K562 (cell line): ENCODE data around the gene EPHA7. TPM values are rescaled to one million over a fixed set of nuclear protein-coding genes. Genes with fewer than 3 reads are reported as not detected.

Source experiments
- ATAC-seq: fragments of 200-7000 bp; cut with Tn5 transposase; 3 replicates; pipeline ENCODE4 v1.9.1; 2020; ENCODE audit warnings: moderate library complexity
- BruUV-seq: library from RNA; stranded (reverse); fragments of 400-500 nt; replicated peaks from 2 replicates; lab custom pipeline; 2021; lab: Mats Ljungman, UMichigan
- CTCF ChIA-PET: fragments of 300-600 bp; formaldehyde crosslinking; extraction: SDS; loops from one replicate; lab custom pipeline; 2021; ENCODE audit warnings: low intra/inter-chr PET ratio; lab: Yijun Ruan, JAX
- POLR2A ChIA-PET: fragments of 300-600, 350-650 bp; sonication (Branson Sonifier 250); formaldehyde crosslinking; extraction: SDS; loops from one replicate; lab custom pipeline; 2021; ENCODE audit warnings: antibody characterized with exemption, inconsistent platforms; lab: Yijun Ruan, JAX
- DNase-seq, 4 experiments: peaks; one replicate each; pipeline versions ENCODE4 v3.0.0 to v3.0.0-alpha.2; 2011 to 2018; ENCODE audit warnings: low spot score in 3 of 4, mixed read lengths in 3 of 4; ENCODE audit errors: extremely low read depth in 1 of 4
- FAIRE-seq: peaks from 2 replicates; lab custom pipeline; 2011; peaks lifted over from hg19 to GRCh38; lab: Jason Lieb, UNC
- H2AFZ ChIP-seq: 2 replicates; pipeline ENCODE4 v1.6.0; 2011; ENCODE audit warnings: low read depth, low read length, control low read depth, inconsistent platforms
- H3K27ac ChIP-seq: fragments of 200-600 bp; 3 replicates; pipeline ENCODE4 v1.8.0; 2011; ENCODE audit warnings: low read depth, mild to moderate bottlenecking, control low read depth, inconsistent platforms, low read length, moderate library complexity, mixed read lengths; ENCODE audit errors: extremely low read depth
- H3K27me3 ChIP-seq, 2 experiments: fragments of 300-600 bp in 1 of 2; 2 replicates in 1 of 2; 3 replicates in 1 of 2; pipeline versions ENCODE4 v1.6.0 to v1.8.0; 2011; ENCODE audit warnings: inconsistent platforms in 2 of 2, low read length in 2 of 2, mild to moderate bottlenecking in 1 of 2, mixed read lengths in 1 of 2, moderate library complexity in 1 of 2; ENCODE audit not compliant: control insufficient read depth in 2 of 2, insufficient read depth in 2 of 2
- H3K36me3 ChIP-seq: fragments of 300-600 bp; 3 replicates; pipeline ENCODE4 v1.8.0; 2011; ENCODE audit warnings: mild to moderate bottlenecking, low read length, inconsistent platforms; ENCODE audit not compliant: control insufficient read depth, insufficient read depth
- H3K4me1 ChIP-seq, 2 experiments: fragments of 200-600 bp in 1 of 2; replicated peaks in 1 of 2; 2 replicates in 1 of 2; 3 replicates in 1 of 2; pipeline versions ENCODE4 v1.5.1 to v1.8.0; 2011; ENCODE audit warnings: inconsistent platforms in 2 of 2, low read length in 2 of 2, mild to moderate bottlenecking in 1 of 2, mixed read lengths in 1 of 2, moderate library complexity in 1 of 2; ENCODE audit not compliant: control insufficient read depth in 2 of 2, insufficient read depth in 2 of 2
- H3K4me2 ChIP-seq: 2 replicates; pipeline ENCODE4 v1.6.1; 2011; ENCODE audit warnings: low read length, control low read depth, inconsistent platforms, mixed read lengths; ENCODE audit not compliant: insufficient read depth
- H3K4me3 ChIP-seq: fragments of 200-600 bp; sonication (generic), shearing (Covaris generic); 2 replicates; pipeline ENCODE4 v1.5.1; 2016; ENCODE audit warnings: control low read depth, inconsistent platforms
- H3K79me2 ChIP-seq: fragments of 200-600 bp; 3 replicates; pipeline ENCODE4 v1.8.0; 2011; ENCODE audit warnings: low read length, inconsistent platforms; ENCODE audit not compliant: control insufficient read depth, insufficient read depth
- H3K9ac ChIP-seq, 2 experiments: 2 replicates each; pipeline versions ENCODE4 v1.6.0 to v1.6.1; 2011; ENCODE audit warnings: low read depth in 2 of 2, low read length in 2 of 2, control low read depth in 1 of 2, inconsistent platforms in 1 of 2, mild to moderate bottlenecking in 1 of 2, mixed read lengths in 1 of 2; ENCODE audit not compliant: insufficient read depth in 1 of 2
- H3K9me1 ChIP-seq: one replicate; pipeline ENCODE4 v1.6.0; 2011; ENCODE audit warnings: inconsistent platforms, mild to moderate bottlenecking, low read length, moderate library complexity; ENCODE audit not compliant: control insufficient read depth, insufficient read depth
- H3K9me3 ChIP-seq: replicated peaks from 2 replicates; pipeline ENCODE4 v1.5.1; 2011; ENCODE audit warnings: low read depth, low read length, inconsistent platforms; ENCODE audit not compliant: control insufficient read depth, insufficient read depth
- H4K20me1 ChIP-seq: replicated peaks from 2 replicates; pipeline ENCODE4 v1.6.1; 2011; ENCODE audit warnings: low read length, inconsistent platforms, mixed read lengths; ENCODE audit not compliant: control insufficient read depth, insufficient read depth
- CBX3 ChIP-seq, 2 experiments: IDR thresholded peaks; 1 replicate in 1 of 2; 2 replicates in 1 of 2; pipeline ENCODE4 v1.6.1; 2012; ENCODE audit warnings: inconsistent platforms in 2 of 2, low read length in 2 of 2, borderline replicate concordance in 1 of 2, control low read depth in 1 of 2
- CCNT2 ChIP-seq: IDR thresholded peaks from 2 replicates; pipeline ENCODE4 v1.6.1; 2011; ENCODE audit warnings: borderline replicate concordance, low read depth, mild to moderate bottlenecking, moderate library complexity, mixed read lengths, low read length; ENCODE audit not compliant: insufficient read length; ENCODE audit errors: extremely low read depth
- FOSL1 ChIP-seq: fragments of 200-800 bp; sonication (Bioruptor generic); conservative IDR thresholded peaks from 2 replicates; pipeline ENCODE4 v1.6.1; 2016; ENCODE audit warnings: missing genetic modification characterization, missing compliant biosample characterization
- HIVEP1 ChIP-seq: fragments of 250-450 bp; sonication (Bioruptor Pico); IDR thresholded peaks from 2 replicates; pipeline ENCODE4 v1.4.0; 2020; ENCODE audit warnings: mild to moderate bottlenecking
- MAX ChIP-seq: sonication (generic); formaldehyde crosslinking; IDR thresholded peaks from 2 replicates; pipeline ENCODE4 v1.9.0; 2022; ENCODE audit warnings: mild to moderate bottlenecking, missing genetic modification reagents
- MITF ChIP-seq: IDR thresholded peaks from 2 replicates; pipeline ENCODE4 v1.6.1; 2014; ENCODE audit warnings: antibody characterized with exemption
- NONO ChIP-seq, 2 experiments: fragments of 200-400 bp in 1 of 2; fragments of 450-650 bp in 1 of 2; formaldehyde crosslinking in 1 of 2; IDR thresholded peaks; 2 replicates each; pipeline ENCODE4 v1.6.1; 2017; ENCODE audit warnings: low read depth in 2 of 2, mild to moderate bottlenecking in 2 of 2, moderate library complexity in 2 of 2, low read length in 1 of 2
- POLR2H ChIP-seq: IDR thresholded peaks from 2 replicates; pipeline ENCODE4 v1.6.1; 2016; ENCODE audit warnings: missing genetic modification characterization, low read depth, mild to moderate bottlenecking, control low read depth, missing compliant biosample characterization, moderate library complexity
- RBM14 ChIP-seq: fragments of 200-400 bp; formaldehyde crosslinking; IDR thresholded peaks from 2 replicates; pipeline ENCODE4 v1.6.1; 2018; ENCODE audit warnings: low read depth, mild to moderate bottlenecking, low read length, moderate library complexity, borderline replicate concordance; ENCODE audit not compliant: insufficient read depth
- SIN3A ChIP-seq, 2 experiments: fragments of 150-350 bp in 1 of 2; IDR thresholded peaks; 2 replicates each; pipeline ENCODE4 v1.6.1; 2011 to 2016; ENCODE audit warnings: borderline replicate concordance in 2 of 2, low read depth in 2 of 2, low read length in 2 of 2, mild to moderate bottlenecking in 2 of 2, moderate library complexity in 2 of 2; ENCODE audit not compliant: control insufficient read depth in 1 of 2
- SRSF9 ChIP-seq: fragments of 200-400 bp; formaldehyde crosslinking; IDR thresholded peaks from 2 replicates; pipeline ENCODE4 v1.6.1; 2017; ENCODE audit warnings: low read depth, low read length, borderline replicate concordance
- THRAP3 ChIP-seq: fragments of 450-650 bp; IDR thresholded peaks from 2 replicates; pipeline ENCODE4 v1.6.1; 2016; ENCODE audit warnings: mild to moderate bottlenecking, inconsistent platforms, borderline replicate concordance
- TOE1 ChIP-seq, 2 experiments: fragments of 450-650 bp in 1 of 2; sonication (generic) in 1 of 2; formaldehyde crosslinking in 1 of 2; IDR thresholded peaks; 2 replicates each; pipeline versions ENCODE4 v1.7.1 to v1.8.0; 2016 to 2022; ENCODE audit warnings: borderline replicate concordance in 2 of 2, mild to moderate bottlenecking in 2 of 2, antibody characterized with exemption in 1 of 2, inconsistent platforms in 1 of 2, low read depth in 1 of 2, missing genetic modification reagents in 1 of 2, moderate library complexity in 1 of 2
- ZBTB26 ChIP-seq: fragments of 450-650 bp; formaldehyde crosslinking; IDR thresholded peaks from 2 replicates; pipeline ENCODE4 v1.4.0; 2022; ENCODE audit warnings: missing genetic modification characterization
- ZNF551 ChIP-seq: fragments of 250-450 bp; sonication (Bioruptor Pico); IDR thresholded peaks from 2 replicates; pipeline ENCODE4 v1.5.0; 2021; ENCODE audit warnings: mild to moderate bottlenecking, moderate library complexity
- ZNF764 ChIP-seq: fragments of 250-450 bp; sonication (Bioruptor Pico); IDR thresholded peaks from 2 replicates; pipeline ENCODE4 v1.4.0; 2020; ENCODE audit warnings: low read depth, mild to moderate bottlenecking, moderate library complexity
- WGBS: fragments of 100-300 bp; shearing (Covaris generic); methylation state at CpG from one replicate; pipeline ENCODE4 v1.1.6; 2016; ENCODE audit warnings: low coverage, mixed read lengths; ENCODE audit not compliant: insufficient coverage; ENCODE audit errors: missing lambda C conversion rate; 5-methylcytosine and 5-hydroxymethylcytosine counted together
- in situ Hi-C: fragments of 300-500 bp; cut with MboI; formaldehyde crosslinking; loops from 4 replicates; pipeline ENCODE4 v1.15.0; 2018; ENCODE audit warnings: inconsistent platforms, mixed read lengths
- intact Hi-C: fragments of 100-400 bp; cut with micrococcal nuclease; formaldehyde crosslinking; loops from 2 replicates; pipeline ENCODE4 v1.14.2; 2022
- polyA plus RNA-seq, 8 experiments: library from polyadenylated mRNA; depleted of rRNA in 4 of 8; stranded (reverse) in 5 of 8; unstranded in 3 of 8; fragments of >200 nt; fragmentation: Nextera tagmentation in 2 of 8; fragmentation: Illumina TruSeq in 1 of 8; extraction: Ambion mirVana in 2 of 8; extraction: Trizol in 1 of 8; gene quantifications; 2 replicates each; pipeline versions ENCODE4 v1.2.1 to v1.2.3, GENCODE V29; 2011 to 2014; ENCODE audit warnings: inconsistent platforms in 1 of 8, missing spikeins in 1 of 8
- total RNA-seq, 7 experiments: library from RNA; depleted of rRNA in 6 of 7; stranded (reverse); fragments of >200 nt in 6 of 7; fragmentation: Illumina TruSeq in 2 of 7; extraction: Trizol in 2 of 7; gene quantifications; 2 replicates each; pipeline versions ENCODE4 v1.2.1 to v1.2.3, GENCODE V29; 2011 to 2021; ENCODE audit warnings: low replicate concordance in 1 of 7

The EPHA7 gene
- total and polyA plus RNA-seq, 9 of the 15 experiments (the other 6 are each of a cell fraction or from before 2014, with no cell fraction given), result not detected

DNA sequence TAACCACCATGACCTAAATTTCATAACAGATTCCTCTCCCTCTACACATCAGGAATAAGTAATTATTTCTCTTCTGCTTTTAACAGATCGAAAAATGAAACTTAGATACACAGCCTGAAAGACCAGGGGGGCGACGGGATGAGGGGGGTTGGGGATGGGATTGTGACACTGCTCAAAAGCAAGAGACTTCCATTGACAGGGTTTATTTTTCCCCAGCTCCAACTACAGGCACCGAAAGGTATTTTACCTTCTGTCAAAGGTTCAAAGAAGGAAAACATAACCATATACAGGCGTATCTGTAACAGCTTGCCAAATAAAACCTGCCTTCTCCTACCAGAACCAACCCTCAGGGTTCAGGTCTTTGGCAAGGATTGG, 1.3 kb downstream of the EPHA7 start:
- intact Hi-C loops (no loop called here), in situ Hi-C loops (no loop called here)
- Histone ChIP-seq H2AFZ (no peak overlapping the region), H3K36me3 (no peaks in the 10 kb centered on the region), H3K9me1 (no peaks in the 10 kb centered on the region), H3K4me2 (no peak overlapping the region)
- CTCF ChIA-PET, result no interaction called here
- 0% methylated on average over 3 of the region's 5 CpGs for WGBS
- TF ChIP-seq NONO (IDR thresholded peaks at IDR 0.05; ENCODE audit: low read depth in 2 of 2, low read length in 1 of 2) (no peak), POLR2H (tag) (no peak), THRAP3 (no peak), ZNF764 (CRISPR knock-in tag) (no peak), CCNT2 (no peak), HIVEP1 (CRISPR knock-in tag) (no peak), FOSL1 (tag) (no peak), RBM14 (no peak), ZNF551 (CRISPR knock-in tag) (no peak), TOE1 (IDR thresholded peaks at IDR 0.05; ENCODE audit: borderline replicate concordance) (no peak), TOE1 (CRISPR knock-in tag; IDR thresholded peaks at IDR 0.05; ENCODE audit: borderline replicate concordance, low read depth) (no peak), MITF (no peak), SRSF9 (no peak), CBX3 (IDR thresholded peaks at IDR 0.05; ENCODE audit: borderline replicate concordance in 1 of 2, low read length in 2 of 2) (no peak), MAX (CRISPR knock-in tag) (no peak), SIN3A (IDR thresholded peaks at IDR 0.05; ENCODE audit: borderline replicate concordance in 2 of 2, control insufficient read depth in 1 of 2, low read depth in 2 of 2, low read length in 2 of 2) (no peak), ZBTB26 (CRISPR knock-in tag) (no peak)
- TF ChIP-seq, all 486 proteins: peak for 0
- no peak overlapping the region for H3K27ac ChIP-seq
- FAIRE-seq (no peak), ATAC-seq (no peak), DNase-seq (no peak)
- H3K79me2 ChIP-seq, result no peaks in the 10 kb centered on the region
- H3K9ac ChIP-seq, result no peak overlapping the region
- H3K4me3 ChIP-seq, result no peak overlapping the region
- H3K27me3 ChIP-seq, result no peaks in the 10 kb centered on the region
- no peaks in the 10 kb centered on the region for H4K20me1 ChIP-seq
- POLR2A ChIA-PET, result no interaction called here
- H3K9me3 ChIP-seq, result no peaks in the 10 kb centered on the region
- H3K4me1 ChIP-seq, result no peaks in the 10 kb centered on the region; a peak in 1 of 5 replicates
- no TSS peak for BruUV-seq
